Measurements from ENCODE around the gene SDC4.
"Not testable (repeated sequence)": the region's sequence is repeated elsewhere in the genome, so short reads cannot be mapped to it uniquely, and the experiment has no call there.

The SDC4 gene

DNA sequence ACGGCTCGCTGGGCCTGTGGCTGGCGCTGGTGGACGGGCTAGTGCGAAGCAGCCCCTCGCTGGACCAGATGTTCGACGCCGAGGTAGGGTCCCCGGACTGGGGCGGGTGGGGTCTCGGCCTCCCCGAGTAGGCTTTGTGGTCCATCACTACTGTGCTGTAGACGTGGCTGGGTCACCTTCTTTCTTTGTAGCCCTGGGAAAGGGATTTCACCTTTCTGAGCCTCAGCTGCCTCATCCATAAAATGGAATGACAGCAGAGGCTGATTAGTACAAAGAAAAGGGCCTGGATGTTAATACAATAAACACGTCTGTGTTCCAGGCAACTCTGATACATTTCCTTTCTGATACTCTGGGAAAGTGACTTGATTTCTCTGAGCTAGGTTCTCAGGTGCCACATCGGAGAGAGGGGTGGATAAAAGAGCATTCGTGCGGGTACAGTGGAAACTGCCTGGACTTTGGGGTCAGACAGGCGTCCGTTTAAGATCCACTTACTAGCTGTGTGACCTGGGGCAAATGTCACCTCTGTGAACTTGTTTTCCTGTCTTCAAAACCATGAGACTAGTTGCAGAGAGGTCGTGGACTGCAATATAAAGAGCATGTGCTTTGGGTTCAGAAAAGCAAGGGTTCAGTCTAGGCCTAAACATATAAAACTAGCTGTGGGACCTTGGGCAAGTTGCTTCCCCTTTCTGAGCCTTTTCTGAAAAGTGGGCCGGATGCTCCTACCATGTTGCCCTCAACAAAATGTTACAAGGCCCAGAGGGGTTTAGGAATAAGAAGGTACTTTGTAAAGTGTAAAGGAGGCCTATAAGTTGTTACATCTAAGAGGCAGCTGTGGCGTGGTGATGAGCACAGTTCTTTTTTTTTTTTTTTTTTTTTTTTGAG, 15.6 kb upstream of the SDC4 start:
- no peak for DNase-seq (ENCODE audit: low read depth in 3 of 3, low spot score in 1 of 3)

DNA sequence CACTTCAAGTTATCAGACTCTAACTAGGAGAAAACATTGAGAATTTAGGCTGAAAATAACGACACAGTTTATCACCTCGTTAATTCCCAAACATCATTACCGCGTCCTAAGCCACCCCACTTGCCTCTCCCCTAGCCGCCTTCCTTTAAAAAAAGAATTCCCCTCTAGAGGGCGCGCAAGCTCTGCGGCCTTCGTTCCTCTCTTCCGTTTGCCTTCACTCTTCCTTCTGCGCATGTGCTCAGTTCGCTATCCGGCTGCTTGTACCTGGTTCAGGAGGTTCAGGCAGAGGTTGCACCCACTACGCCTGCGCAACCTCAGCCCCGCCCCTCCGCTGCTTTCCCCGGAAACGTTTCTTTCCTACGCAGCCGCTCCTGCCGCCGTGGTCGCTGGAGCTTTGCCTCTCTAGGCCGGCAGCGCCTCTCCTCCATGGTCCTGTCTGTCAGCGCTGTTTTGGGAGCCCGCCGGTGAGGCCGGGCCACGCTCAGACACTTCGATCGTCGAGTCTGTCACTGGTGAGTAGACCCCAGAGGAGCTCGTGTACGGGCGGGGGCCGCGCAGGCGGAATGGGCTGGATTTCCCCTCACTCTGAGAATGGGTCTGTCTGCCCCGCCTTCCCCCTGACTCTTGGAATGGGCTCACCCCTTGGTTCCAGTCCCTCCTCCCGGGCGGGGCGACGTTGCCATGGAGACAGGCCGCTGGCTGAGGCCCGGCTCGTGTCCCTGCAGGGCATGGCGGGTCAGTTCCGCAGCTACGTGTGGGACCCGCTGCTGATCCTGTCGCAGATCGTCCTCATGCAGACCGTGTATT, 14.8 kb upstream of the SDC4 start, which contains the start of gene SYS1:
SYS1 (plus strand) TSS at position 353 of the 807 bp plus-strand sequence; CDS start at position 729, 376 bp downstream.
- peak; percentile 97 to 98 (median 98) for DNase-seq (ENCODE audit: low read depth in 3 of 3, low spot score in 1 of 3)

DNA sequence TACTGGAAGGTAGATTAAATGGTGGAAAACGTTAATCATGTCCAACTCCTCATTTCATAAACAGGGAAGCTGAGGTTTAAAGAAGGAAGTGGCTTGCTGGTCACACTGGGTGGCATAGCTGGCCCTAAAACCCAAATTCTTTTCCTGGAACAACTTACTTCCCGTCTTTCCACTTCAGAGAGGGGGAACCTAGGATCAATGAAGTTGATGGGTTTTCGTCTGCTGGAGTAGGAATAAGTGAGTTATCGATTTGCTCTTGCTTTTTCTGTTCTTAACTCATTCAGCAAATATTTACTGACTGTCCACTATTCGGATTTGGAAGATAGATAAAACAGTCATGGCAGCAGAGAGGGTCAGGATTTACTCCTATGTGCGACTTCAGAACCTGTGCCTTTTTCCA, 13.6 kb upstream of the SDC4 start:
- DNase-seq (ENCODE audit: low read depth in 3 of 3, low spot score in 1 of 3), result no peak

DNA sequence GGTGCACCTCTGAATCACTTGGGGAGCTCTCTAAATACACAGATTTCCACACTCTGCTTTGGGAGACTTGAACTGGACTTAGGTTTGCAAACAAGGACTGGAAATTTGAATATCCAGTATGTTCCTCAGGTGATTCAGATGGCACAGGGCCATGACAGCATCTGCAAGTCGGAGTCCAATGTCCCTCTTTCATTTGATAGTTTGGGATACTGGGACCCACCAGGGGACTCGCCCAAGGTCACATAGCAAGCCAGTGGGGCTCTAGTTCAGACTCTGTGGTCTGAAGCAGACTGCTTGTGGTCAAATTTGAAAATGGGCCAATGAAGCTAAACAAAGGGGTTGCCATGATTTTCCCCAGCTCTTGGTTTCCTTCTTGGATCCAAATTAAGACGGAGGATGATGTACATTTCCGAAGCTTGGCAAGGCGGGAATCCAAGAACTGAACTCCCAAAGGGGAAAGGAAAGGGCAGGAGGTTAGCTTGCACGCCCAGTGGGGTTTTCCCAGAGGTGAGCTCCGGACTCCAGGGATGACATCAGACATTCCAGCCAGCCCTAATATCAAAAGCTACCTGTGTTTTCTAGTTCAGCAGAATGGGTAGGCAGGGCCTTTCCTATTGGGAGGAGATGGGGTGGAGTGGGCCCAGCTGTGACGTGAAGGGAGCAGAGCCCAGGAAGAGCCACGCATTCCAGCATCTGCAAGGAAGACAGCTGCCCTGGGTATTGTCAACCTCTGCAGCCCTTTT, 11.4 kb upstream of the SDC4 start:
- no peak for DNase-seq (ENCODE audit: low read depth in 3 of 3, low spot score in 1 of 3)

DNA sequence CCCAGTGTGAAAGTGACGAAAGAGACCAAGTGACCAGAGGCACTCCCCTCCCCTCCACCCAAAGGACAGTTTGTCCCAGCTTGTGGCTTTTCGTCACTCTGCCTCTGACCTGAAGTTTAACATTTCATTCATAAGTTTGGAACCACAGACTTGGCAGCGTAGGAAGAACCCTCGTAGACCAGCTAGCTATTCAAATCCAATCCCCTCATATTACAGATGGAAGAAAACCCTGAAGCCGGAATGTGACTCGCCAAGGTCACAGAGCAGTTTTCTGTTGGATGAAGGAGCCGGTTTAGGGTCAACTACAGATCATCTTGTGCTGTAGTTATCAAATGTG, 10.8 kb upstream of the SDC4 start:
- no peak for DNase-seq (ENCODE audit: low read depth in 3 of 3, low spot score in 1 of 3)

DNA sequence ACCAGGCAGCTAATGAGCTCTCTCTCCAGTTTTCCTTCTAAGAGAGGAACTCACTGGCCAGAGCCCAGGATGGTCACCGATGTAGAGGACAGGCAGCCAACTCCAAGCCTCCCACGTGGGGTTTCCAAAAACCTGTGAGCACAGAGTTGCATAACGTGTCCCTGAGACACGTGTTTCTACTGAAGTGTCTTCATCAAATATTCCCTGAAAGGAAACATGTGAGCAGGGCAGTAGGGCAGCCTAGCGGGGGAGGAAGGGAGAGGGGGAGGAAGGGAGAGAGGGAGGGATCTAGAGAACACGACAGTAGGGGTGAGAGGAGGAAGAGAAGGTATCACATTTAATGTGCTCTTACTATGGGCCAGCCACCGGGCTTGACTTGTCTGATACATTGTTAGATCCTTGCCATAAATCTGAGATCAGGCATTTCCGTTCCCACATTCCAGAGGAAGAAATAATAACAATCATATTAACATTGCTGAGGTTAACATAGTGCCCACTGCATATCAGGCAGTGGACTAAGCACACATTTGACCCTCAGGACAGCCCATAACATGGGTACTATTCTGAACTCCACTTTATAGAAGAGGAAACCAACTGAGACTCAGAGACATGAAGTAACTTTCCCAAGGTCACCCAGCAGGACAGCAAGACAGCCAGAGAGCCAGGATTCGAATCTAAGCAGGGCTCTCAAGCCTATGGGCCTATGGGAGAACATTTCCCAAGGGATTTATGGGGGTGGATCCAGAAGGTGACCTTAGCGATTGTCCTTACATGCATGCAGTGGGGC, 10.3 kb upstream of the SDC4 start:
- DNase-seq (ENCODE audit: low read depth in 3 of 3, low spot score in 1 of 3), result no peak

DNA sequence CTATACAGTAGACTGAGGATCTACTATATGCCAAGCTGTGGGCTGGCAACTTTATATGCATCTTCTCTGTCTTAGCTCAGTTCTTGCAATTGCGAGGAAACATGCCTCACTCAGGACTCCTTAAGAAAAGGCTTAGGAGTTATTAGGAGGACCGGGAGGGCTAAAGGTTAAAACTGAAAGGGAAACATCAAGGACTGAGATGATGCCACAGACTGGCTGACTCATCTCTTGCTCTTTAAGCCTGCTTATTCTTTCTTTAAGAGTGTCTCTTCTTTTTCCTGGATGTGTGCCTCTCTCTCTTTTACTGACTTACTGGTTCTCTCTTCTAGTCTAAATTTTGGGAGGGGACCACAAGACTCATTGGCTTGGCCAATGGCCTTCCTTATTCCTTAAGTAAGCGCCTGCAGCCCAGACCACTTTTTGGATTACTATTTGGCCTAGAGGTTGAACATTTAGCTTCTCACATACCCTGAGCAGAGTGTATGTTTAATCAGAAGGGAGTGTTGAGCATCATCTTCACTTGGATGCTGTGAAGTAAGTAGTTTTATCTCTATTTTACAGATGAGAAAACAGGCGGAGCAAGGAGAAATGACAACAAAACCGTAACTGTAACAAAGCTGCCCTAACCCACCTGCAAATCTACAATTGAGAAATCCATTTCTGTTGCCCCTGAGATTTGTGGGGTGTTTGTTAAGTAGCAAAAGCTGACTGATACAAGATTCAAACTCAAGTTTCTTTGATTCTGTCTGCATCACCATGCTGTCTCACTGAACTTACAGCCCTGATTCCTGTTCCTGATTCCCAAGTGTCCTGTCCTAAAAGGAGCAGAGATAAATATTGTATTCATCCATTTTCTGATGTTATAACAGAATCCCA, 7.2 kb upstream of the SDC4 start:
- DNase-seq (ENCODE audit: low read depth in 3 of 3, low spot score in 1 of 3), result no peak

DNA sequence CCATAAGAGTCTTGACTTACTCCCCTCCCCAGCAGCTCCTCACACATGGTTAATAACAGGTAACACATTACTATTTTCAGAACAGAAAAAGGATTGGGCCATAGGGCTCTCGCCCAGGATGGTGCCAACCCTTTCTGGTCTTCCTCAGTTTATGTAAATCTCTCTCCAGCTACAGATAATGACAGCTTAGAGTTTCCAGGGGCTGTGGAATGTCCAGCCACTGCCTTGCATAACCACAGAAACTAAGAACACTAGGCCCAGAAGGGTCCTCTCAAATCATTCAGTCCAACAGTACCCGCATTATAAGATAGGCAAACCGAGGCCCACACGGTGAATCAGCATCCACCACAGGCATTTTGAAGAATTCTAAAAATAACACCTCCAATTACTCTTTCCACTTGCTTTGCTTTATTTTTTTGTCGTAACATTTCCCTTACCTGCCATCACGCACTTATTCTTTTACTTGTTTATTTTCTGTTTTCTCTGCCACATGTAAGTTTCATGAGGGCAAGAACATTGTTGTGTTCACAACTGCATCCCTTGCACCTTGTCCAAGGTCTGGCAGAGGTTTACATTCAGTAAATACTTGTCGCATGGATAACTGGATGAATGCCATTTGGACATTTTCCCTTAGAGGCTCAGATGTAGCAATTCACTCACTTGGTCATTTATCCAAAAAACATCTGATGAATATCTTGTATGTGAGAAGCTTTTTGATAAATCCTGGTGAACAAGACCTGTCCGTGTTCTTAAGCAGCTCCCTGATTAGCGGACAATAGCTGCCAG, 6.4 kb upstream of the SDC4 start:
- no peak for DNase-seq (ENCODE audit: low read depth in 3 of 3, low spot score in 1 of 3)

DNA sequence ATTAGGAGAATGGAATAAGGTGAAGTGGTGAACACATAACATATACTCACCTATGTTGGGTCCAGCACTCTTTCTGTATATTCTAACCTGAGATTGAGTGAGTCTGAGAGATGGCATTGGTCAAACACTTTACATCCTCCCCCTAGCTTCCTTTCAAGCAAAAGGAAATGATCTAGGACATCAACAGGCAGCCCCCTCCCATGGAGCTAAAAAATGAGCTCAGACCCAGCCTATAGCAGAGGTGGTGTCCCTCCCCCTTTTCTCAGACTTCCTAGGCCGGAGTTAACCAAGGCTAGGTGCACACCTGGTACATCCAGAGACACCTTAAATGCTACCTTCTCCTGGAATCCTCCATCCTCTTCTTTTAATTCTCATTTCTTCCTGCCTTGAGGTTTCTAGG, 5.5 kb upstream of the SDC4 start:
- no peak for DNase-seq (ENCODE audit: low read depth in 3 of 3, low spot score in 1 of 3)

DNA sequence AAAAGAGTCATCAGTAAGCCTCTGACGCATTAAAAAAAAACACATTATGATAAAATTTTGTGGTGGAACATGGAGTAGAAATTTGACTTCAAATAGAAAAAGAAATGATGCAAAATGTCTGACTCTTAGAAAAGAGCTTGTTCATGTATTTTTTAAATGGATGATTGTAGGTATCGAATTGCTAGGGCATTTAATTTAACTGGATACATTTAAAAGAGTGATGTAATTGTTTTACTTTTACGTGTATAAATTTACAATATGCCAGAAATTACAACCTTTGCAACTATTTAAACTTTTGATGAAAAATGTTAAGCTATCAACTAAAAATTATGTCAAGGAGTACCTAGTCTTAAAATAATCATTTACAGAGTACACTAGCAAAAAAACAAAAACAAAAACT, 4.5 kb upstream of the SDC4 start:
- DNase-seq (ENCODE audit: low read depth in 3 of 3, low spot score in 1 of 3), result no peak

DNA sequence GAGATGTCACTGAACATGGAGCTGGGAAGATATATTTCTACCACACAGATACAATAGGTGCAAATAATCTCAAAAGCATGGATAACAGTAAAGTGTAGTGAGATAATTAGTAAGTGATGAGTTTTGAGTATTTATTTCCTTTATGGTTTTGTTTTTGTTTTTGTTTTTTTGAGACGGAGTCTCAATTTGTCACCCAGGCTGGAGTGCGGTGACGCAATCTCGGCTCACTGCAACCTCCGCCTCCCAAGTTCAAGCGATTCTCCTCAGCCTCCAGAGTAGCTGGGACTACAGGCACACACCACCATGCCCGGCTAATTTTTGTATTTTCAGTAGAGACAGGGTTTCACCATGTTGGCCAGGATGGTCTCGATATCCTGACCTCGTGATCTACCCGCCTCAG, 2.6 kb upstream of the SDC4 start:
- not testable (repeated sequence) for DNase-seq (ENCODE audit: low read depth in 3 of 3, low spot score in 1 of 3)

DNA sequence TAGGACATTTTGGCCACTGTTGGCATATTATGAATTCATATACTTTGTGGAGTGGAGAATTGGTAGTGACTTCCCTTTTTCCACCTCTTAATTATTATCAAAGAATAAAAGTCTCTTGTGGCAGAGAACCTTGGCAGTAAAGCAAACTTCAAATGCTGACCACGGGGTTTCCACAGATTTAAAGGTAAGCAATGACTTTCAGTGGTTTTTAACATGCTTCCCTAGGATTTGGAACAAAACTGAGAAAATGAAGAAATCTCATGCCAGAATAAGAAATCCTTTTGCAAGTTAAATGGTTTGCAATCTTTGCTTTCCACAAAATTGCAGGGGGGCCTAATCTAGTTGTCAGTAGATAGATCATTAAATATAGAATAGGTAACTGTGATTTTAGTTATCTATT, 2.0 kb upstream of the SDC4 start:
- no peak for DNase-seq (ENCODE audit: low read depth in 3 of 3, low spot score in 1 of 3)

DNA sequence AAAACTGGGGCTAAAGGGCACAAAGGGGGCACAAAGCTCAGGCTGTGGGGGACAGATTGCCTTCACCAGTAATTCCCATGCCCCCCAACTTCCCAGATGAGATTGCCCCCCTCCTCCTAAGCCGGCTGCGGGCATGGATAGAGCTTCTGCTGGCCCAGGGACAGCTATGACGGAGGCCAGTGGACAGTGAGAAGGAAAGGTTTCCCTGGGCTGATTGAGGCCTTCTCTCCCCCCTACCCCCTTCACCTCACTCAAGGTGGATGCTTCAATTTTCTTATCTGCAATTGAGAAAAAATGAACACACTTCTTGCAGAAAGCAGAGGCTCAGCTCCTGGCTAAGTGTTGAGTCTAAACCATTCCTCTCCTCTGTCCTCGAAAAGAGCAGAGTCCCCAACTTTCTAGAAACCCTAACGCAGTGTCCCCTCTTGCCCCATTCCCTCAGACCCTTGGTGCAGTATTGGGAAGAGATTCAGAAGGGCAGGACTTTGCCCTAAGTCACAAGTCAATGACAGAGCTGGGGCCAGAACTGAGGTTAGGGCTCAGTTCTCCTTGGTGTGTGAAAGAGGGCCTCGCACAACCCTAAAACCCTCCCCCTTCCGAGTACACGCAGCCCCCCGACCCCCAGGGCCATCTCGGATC, 808 bp downstream of the SDC4 start:
- no peak for DNase-seq (ENCODE audit: low read depth in 3 of 3, low spot score in 1 of 3)

DNA sequence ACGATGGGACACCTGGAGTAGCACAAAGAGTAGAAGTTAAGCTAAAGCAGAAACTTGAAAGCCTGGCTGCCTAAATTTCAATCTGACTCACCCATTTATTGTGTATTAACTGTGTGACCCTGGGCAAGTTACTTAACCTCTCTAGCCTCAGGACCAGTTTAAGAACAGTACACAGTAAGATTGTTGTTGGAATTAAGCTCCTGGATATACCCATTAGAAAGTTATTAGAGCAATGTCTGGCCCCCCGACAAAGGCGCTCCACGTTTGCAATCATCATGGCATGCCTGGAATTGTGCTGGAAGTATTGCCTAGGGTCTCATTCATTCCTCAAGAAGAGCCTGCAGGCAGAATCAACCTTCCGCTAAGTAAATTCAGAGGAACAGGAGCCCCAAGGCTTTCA, 1.4 kb downstream of the SDC4 start:
- DNase-seq (ENCODE audit: low read depth in 3 of 3, low spot score in 1 of 3), result no peak

DNA sequence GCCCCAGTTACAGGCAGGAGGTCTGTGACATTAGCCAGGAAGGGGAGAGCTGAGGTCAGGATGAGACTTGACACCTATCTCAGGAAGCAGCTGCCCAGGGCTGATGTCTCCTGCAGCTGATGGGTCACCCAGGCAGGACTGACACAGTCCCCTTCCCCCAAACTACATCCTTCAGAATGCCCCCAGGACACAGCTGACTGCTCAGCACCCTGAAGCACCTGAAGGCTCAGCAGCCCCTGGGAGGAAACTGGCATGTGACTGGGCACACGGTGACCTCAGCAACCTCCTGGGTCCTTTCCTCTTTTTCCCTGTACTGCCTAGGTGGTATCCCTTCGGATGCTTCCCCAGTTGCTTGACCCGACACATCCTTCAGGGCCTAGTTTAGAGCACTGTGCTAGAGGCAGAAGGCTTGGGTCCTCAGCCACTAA, 1.9 kb downstream of the SDC4 start:
- no peak for DNase-seq (ENCODE audit: low read depth in 3 of 3, low spot score in 1 of 3)

DNA sequence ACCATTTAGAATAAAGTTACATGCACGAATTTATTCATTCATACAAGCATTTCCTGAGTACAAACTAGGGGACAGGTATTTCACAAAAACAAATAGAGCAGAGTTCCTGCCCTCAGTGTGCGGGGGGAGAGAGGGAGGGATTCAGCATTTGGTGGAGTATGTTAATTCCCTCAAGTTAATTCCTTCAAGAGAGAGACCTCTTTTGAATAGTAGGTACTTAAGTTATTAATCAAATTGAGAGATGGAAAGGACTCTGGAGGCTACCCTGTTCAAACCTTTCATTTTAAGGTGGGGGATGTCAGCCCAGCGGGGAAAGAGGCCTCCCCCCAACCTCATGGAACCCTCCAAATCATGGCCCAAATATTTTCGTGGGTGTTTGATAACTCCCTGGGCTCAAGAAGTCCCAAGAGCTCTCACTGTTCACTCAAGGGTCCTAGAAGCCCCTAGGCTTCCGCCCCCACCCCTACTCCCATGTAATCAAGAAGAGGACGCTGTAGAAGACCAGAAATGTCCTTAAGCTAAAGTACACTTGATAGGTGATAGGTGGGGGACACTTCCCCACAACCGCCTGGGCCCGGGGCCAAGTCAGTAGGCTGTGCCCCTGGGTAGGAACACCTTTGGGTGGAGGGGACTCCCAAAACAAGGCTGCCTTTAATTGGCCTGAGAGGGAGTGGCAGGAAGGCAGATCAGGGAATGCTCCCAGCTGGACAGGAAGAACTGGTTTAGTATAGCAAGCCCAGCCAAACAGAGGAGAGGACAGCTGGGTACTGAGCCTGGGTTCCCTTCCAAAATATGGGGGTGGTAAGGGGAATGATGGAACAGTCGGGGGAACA, 2.9 kb downstream of the SDC4 start:
- no peak for DNase-seq (ENCODE audit: low read depth in 3 of 3, low spot score in 1 of 3)

DNA sequence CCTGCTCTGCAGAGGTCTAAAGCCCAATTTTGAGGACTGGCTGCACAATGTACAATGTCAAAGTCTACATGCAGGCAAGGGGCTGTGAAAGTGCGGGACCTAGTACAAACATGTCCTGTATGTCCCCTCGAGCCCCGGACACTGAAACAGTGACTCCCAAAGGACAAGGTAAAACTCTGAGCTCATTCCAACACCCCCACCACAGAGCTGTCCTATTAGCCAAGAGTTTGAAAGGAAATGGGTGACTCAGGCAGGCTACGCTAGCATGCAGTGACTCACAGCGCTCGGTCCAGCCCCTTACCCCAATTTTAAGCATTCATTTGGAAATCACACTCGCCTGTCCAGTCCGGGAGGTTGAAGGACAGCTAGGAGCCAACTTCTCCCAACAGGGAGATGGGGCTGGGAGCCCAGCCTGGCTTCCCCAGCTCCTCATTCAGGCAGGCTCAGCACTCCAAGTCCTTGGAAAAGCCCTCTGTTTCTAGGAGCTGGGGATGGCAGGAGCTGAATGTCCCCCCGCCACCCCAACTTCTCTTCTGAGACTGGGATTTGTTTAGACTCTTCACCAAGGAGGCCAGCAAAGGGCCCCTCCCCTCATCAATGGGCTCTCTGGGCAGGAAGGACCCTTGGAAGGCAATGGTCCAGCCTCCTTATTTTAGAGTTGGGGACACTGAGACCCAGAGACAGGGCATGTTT, 3.9 kb downstream of the SDC4 start:
- no peak for DNase-seq (ENCODE audit: low read depth in 3 of 3, low spot score in 1 of 3)

Measured in stimulated activated CD4-positive, alpha-beta T cell treated with anti-CD3 and anti-CD28 coated beads, TNF-alpha, amount 100 ng/mL, for 1 hour (primary cell).